ENCODE results near the gene TENM4. TPM values are rescaled to one million over a fixed set of nuclear protein-coding genes. Genes with fewer than 3 reads are reported as not detected.

TENM4 gene
- total and polyA plus RNA-seq, 10 of the 15 experiments (the other 5 are each of a cell fraction or from before 2014, with no cell fraction given): 0.03 to 0.12 (median 0.06) TPM; not detected in 7

- ChIA-PET SMC1A (ENCODE audit: uncharacterized antibody, unreplicated experiment) (no interaction called here), POLR2A (no interaction called here), CTCF (interaction anchor here (1.2 kb wide), 1 partner anchor 14 kb away, joined by 3 read pairs; no protein-coding TSS in a partner anchor), RAD21 (ENCODE audit: unreplicated experiment) (no interaction called here)
- H3K4me3 ChIP-seq: no peak overlapping the region
- in situ Hi-C loops (cut with MboI): no loop called here
- H3K9ac ChIP-seq (ENCODE audit: control insufficient read depth, insufficient read depth, low read length): no peak overlapping the region
- ATAC-seq (no peak), DNase-seq (ENCODE audit: low read depth, low spot score) (no peak), FAIRE-seq (no peak)
- no TSS peak for BruUV-seq (replicated peaks)
- intact Hi-C loops (cut with micrococcal nuclease; ENCODE audit: unreplicated experiment): no loop called here
- no peaks in the 10 kb centered on the region for H3K9me3 ChIP-seq (replicated peaks; ENCODE audit: control insufficient read depth, insufficient read depth, low read length)
- no peaks in the 10 kb centered on the region for H3K79me2 ChIP-seq (ENCODE audit: control insufficient read depth, insufficient read depth, low read length)
- H3K4me1 ChIP-seq (ENCODE audit: control insufficient read depth, insufficient read depth, low read length): no peaks in the 10 kb centered on the region
- peaks cover 0 to 2% of the 10 kb centered on the region in 2 experiments; a peak in 3 of 4 replicates for H3K27me3 ChIP-seq (replicated peaks in 1 of 2; ENCODE audit: control insufficient read depth in 2 of 2, insufficient read depth in 2 of 2, low read length in 1 of 2)
- no peaks in the 10 kb centered on the region for H3K36me3 ChIP-seq (ENCODE audit: control insufficient read depth in 2 of 2, insufficient read depth in 2 of 2, low read length in 1 of 2)
- WGBS (ENCODE audit: insufficient coverage, insufficient replicate concordance, low lambda C conversion rate, missing lambda C conversion rate): 0% methylated on average over 7 of the region's 7 CpGs
- H2AFZ ChIP-seq (ENCODE audit: control insufficient read depth, low read depth, low read length): no peak overlapping the region
- no peak overlapping the region for H3K27ac ChIP-seq (ENCODE audit: control insufficient read depth, insufficient read depth)
- no peak overlapping the region for H3K4me2 ChIP-seq (ENCODE audit: control insufficient read depth, insufficient read depth)
- H4K20me1 ChIP-seq (ENCODE audit: control insufficient read depth, insufficient read depth): no peaks in the 10 kb centered on the region
- TF ChIP-seq NFYB (IDR thresholded peaks at IDR 0.05; ENCODE audit: insufficient read depth, low read depth, low read length): no peak
- TF ChIP-seq ESRRA (IDR thresholded peaks at IDR 0.05; ENCODE audit: low read length): no peak
- TF ChIP-seq CEBPB (IDR thresholded peaks at IDR 0.05; ENCODE audit: borderline replicate concordance in 1 of 2, low read depth in 2 of 2, low read length in 2 of 2): no peak
- TF ChIP-seq PML (IDR thresholded peaks at IDR 0.05; ENCODE audit: low read length): no peak
- no peak for TF ChIP-seq MYB (IDR thresholded peaks at IDR 0.05; ENCODE audit: borderline replicate concordance, low read depth, low read length)
- no peak for TF ChIP-seq RFX5 (IDR thresholded peaks at IDR 0.05; ENCODE audit: low read depth, low read length)
- no peak for TF ChIP-seq ZBTB4 (CRISPR knock-in tag; IDR thresholded peaks at IDR 0.05)
- no peak for TF ChIP-seq TCF12 (IDR thresholded peaks at IDR 0.05; ENCODE audit: low read depth, low read length)
- no peak for TF ChIP-seq ASH2L (IDR thresholded peaks at IDR 0.05; ENCODE audit: borderline replicate concordance, low read depth)
- TF ChIP-seq MTA3 (IDR thresholded peaks at IDR 0.05; ENCODE audit: borderline replicate concordance, low read length): no peak
- no peak for TF ChIP-seq BACH1 (IDR thresholded peaks at IDR 0.05; ENCODE audit: borderline replicate concordance)
- no peak for TF ChIP-seq HDAC6 (IDR thresholded peaks at IDR 0.05; ENCODE audit: unreplicated experiment)
- TF ChIP-seq TCF3 (IDR thresholded peaks at IDR 0.05; ENCODE audit: borderline replicate concordance, insufficient read depth, low read depth, low read length): no peak
- TF ChIP-seq MXI1 (IDR thresholded peaks at IDR 0.05; ENCODE audit: low read depth, low read length): no peak
These were observed 266.5 kb downstream of the TENM4 start for GRCh38 chr11:79174045-79175008.
